MM.1S (cell line): ENCODE data around the gene SLC16A7.

Source experiments
- DNase-seq: peaks from one replicate; pipeline ENCODE4 v3.0.0-alpha.2; 2015
- H2AFZ ChIP-seq: fragments of 300-600 bp; sonication (generic); 2 replicates; pipeline ENCODE4 v1.6.0; 2016; ENCODE audit warnings: antibody characterized with exemption, low read length
- H3F3A ChIP-seq: fragments of 300-600 bp; sonication (generic); 2 replicates; pipeline ENCODE4 v1.6.1; 2016; ENCODE audit warnings: mild to moderate bottlenecking, antibody characterized with exemption, low read length, moderate library complexity, mixed read lengths; ENCODE audit not compliant: insufficient read depth
- H3K27ac ChIP-seq: fragments of 300-600 bp; sonication (generic); 2 replicates; pipeline ENCODE4 v1.5.1; 2016; ENCODE audit warnings: mild to moderate bottlenecking, low read length
- H3K27me3 ChIP-seq: fragments of 300-600 bp; sonication (generic); replicated peaks from 2 replicates; pipeline ENCODE4 v1.6.0; 2016; ENCODE audit warnings: low read length; ENCODE audit not compliant: insufficient read depth
- H3K36me3 ChIP-seq: fragments of 300-600 bp; sonication (generic); replicated peaks from 2 replicates; pipeline ENCODE4 v1.6.1; 2016; ENCODE audit warnings: mild to moderate bottlenecking, low read length, mixed read lengths; ENCODE audit not compliant: insufficient read depth
- H3K4me1 ChIP-seq: fragments of 300-600 bp; sonication (generic); 2 replicates; pipeline ENCODE4 v1.6.1; 2016; ENCODE audit warnings: low read length, mixed read lengths
- H3K4me2 ChIP-seq: fragments of 300-600 bp; sonication (generic); 2 replicates; pipeline ENCODE4 v1.6.0; 2016; ENCODE audit warnings: low read depth, low read length
- H3K4me3 ChIP-seq: fragments of 300-600 bp; sonication (generic); 2 replicates; pipeline ENCODE4 v1.5.1; 2016; ENCODE audit warnings: low read length, mixed read lengths
- H3K79me2 ChIP-seq: fragments of 300-600 bp; sonication (generic); 2 replicates; pipeline ENCODE4 v1.6.1; 2016; ENCODE audit warnings: mixed run types, low read length, mixed read lengths
- H3K9ac ChIP-seq: fragments of 300-600 bp; sonication (generic); 2 replicates; pipeline ENCODE4 v1.6.1; 2016; ENCODE audit warnings: low read length, mixed read lengths
- H3K9me2 ChIP-seq: fragments of 300-600 bp; sonication (generic); replicated peaks from 2 replicates; pipeline ENCODE4 v1.6.1; 2016; ENCODE audit warnings: mild to moderate bottlenecking, low read length, mixed read lengths; ENCODE audit not compliant: insufficient read depth
- H3K9me3 ChIP-seq: fragments of 300-600 bp; sonication (generic); replicated peaks from 2 replicates; pipeline ENCODE4 v1.6.1; 2016; ENCODE audit warnings: mild to moderate bottlenecking, low read length, mixed read lengths; ENCODE audit not compliant: insufficient read depth
- H4K20me1 ChIP-seq: fragments of 300-600 bp; sonication (generic); 2 replicates; pipeline ENCODE4 v1.6.1; 2016; ENCODE audit warnings: mild to moderate bottlenecking, low read length, moderate library complexity, mixed read lengths; ENCODE audit not compliant: insufficient read depth
- EZH2 ChIP-seq: fragments of 300-600 bp; sonication (generic); optimal IDR thresholded peaks from 2 replicates; pipeline ENCODE3; 2017; ENCODE audit warnings: low read depth, mild to moderate bottlenecking, antibody characterized with exemption, low read length, mixed read lengths
- EZH2phosphoT487 ChIP-seq: fragments of 300-600 bp; sonication (generic); IDR thresholded peaks from 2 replicates; pipeline ENCODE4 v1.6.1; 2018; ENCODE audit warnings: antibody characterized with exemption, low read length
- TF ChIP-seq, protein P1 (sequence below): fragments of 300-600 bp; sonication (generic); IDR thresholded peaks from 2 replicates; pipeline ENCODE4 v1.5.1; 2016; ENCODE audit warnings: antibody characterized with exemption, low read length, mixed read lengths

SLC16A7 gene

DNA sequence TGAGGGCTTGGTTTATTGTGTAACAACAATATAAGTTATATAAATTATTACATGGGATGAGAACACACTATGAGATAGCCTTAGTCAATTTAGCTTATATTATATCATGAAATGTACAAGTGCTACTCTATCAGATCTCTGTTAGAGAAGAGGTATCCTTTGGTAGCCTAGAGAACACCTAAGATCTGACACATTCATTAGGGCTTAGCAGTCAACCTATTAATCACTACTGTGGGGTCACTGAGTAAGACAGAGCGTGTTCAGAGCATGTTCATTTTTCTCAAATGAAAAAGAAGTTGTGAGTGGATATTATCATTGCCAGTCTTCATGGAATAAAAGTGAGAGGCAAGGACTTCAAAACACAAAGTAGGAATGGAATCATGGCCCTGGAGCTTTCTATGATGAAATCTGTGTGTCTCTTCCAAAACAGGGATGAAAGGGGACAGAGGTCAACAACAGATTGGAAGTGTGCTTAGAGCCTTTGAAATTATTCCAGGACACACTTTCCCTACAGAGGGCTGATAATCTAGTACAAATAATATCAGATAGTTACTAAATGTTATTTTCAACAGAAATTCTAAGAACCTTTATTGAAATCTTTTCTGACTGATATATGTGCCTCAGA lies 114.3 kb downstream of the SLC16A7 start:
- Histone ChIP-seq H2AFZ (no peak overlapping the region), H3K9me2 (no peaks in the 10 kb centered on the region), H3K9ac (no peak overlapping the region), H3K79me2 (no peaks in the 10 kb centered on the region), H4K20me1 (no peaks in the 10 kb centered on the region), H3K4me3 (no peak overlapping the region), H3K9me3 (no peaks in the 10 kb centered on the region), H3K27me3 (no peaks in the 10 kb centered on the region), H3K4me1 (no peaks in the 10 kb centered on the region), H3K4me2 (no peak overlapping the region), H3F3A (no peaks in the 10 kb centered on the region), H3K36me3 (no peaks in the 10 kb centered on the region), H3K27ac (no peak overlapping the region)
- TF ChIP-seq EZH2phosphoT487 (no peak), EZH2 (no peak)
- TF ChIP-seq, protein P1, sequence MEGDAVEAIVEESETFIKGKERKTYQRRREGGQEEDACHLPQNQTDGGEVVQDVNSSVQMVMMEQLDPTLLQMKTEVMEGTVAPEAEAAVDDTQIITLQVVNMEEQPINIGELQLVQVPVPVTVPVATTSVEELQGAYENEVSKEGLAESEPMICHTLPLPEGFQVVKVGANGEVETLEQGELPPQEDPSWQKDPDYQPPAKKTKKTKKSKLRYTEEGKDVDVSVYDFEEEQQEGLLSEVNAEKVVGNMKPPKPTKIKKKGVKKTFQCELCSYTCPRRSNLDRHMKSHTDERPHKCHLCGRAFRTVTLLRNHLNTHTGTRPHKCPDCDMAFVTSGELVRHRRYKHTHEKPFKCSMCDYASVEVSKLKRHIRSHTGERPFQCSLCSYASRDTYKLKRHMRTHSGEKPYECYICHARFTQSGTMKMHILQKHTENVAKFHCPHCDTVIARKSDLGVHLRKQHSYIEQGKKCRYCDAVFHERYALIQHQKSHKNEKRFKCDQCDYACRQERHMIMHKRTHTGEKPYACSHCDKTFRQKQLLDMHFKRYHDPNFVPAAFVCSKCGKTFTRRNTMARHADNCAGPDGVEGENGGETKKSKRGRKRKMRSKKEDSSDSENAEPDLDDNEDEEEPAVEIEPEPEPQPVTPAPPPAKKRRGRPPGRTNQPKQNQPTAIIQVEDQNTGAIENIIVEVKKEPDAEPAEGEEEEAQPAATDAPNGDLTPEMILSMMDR: no peak
- no peak for DNase-seq

DNA sequence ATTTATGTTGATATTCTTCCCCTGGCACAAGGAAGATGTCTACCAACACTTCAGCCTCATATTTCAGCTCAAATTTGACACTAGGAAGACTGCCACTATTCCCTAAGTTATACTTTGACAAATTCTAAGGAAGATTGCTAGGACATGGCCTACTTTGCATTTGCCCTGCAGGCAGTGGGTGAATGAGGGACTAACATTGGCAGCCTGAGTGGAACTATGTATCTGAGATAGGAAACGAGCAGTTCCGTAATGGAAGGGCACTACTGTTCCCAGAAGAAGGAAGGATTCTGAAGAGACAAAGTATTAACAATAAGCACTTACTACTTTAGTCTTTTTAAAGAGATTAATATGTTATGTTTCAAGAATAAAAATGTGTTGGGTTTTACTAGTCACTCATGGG lies 115.1 kb downstream of the SLC16A7 start:
- Histone ChIP-seq H3K79me2 (no peaks in the 10 kb centered on the region), H4K20me1 (no peaks in the 10 kb centered on the region), H3F3A (no peaks in the 10 kb centered on the region), H3K27me3 (no peaks in the 10 kb centered on the region), H3K36me3 (no peaks in the 10 kb centered on the region), H3K9me3 (no peaks in the 10 kb centered on the region), H3K9me2 (no peaks in the 10 kb centered on the region), H3K9ac (no peak overlapping the region), H2AFZ (no peak overlapping the region), H3K4me3 (no peak overlapping the region), H3K4me1 (no peaks in the 10 kb centered on the region), H3K4me2 (no peak overlapping the region), H3K27ac (no peak overlapping the region)
- TF ChIP-seq EZH2 (no peak), EZH2phosphoT487 (no peak)
- TF ChIP-seq, protein P1: no peak
- no peak for DNase-seq

DNA sequence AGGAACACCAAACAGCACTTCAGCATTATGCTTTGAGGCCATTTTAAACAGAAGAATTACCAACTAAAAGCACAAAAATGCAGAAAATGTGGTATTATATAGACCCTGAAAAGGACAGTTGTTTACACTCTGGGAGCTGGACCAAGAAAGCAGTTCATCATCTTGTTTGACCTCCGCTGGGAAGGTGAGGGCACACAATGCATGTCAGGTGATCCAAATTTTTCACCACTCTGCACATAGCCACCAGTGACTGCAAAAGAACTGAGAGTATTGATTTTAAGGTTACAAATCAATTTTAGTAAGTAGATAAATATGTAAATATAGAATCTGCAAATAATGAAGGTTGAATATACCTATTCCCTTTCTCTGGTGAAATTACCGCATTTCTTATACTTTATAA lies 119.6 kb downstream of the SLC16A7 start:
- Histone ChIP-seq H3K4me2 (no peak overlapping the region), H3K9me2 (no peaks in the 10 kb centered on the region), H2AFZ (no peak overlapping the region), H3K9me3 (no peaks in the 10 kb centered on the region), H3K27ac (no peak overlapping the region), H3K36me3 (no peaks in the 10 kb centered on the region), H3K9ac (no peak overlapping the region), H4K20me1 (no peaks in the 10 kb centered on the region), H3K79me2 (no peaks in the 10 kb centered on the region), H3K27me3 (no peaks in the 10 kb centered on the region), H3K4me3 (no peak overlapping the region), H3F3A (no peaks in the 10 kb centered on the region), H3K4me1 (no peaks in the 10 kb centered on the region)
- TF ChIP-seq EZH2 (no peak), EZH2phosphoT487 (no peak)
- TF ChIP-seq, protein P1: no peak
- DNase-seq: no peak
